ENCODE data around the gene SAMSN1. TPM values are rescaled to one million over a fixed set of nuclear protein-coding genes. Genes with fewer than 3 reads are reported as not detected.
"Not testable (repeated sequence)": the region's sequence is repeated elsewhere in the genome, so short reads cannot be mapped to it uniquely, and the experiment has no call there.

SAMSN1 gene
- total RNA-seq, 2 experiments from 2014 or later: 103 to 104 TPM

GRCh38 chr21:14526836-14527695, 19.0 kb downstream of the SAMSN1 start:
- H3K4me3 Mint-ChIP-seq: peak overlapping the region; percentile 47
- no peak for DNase-seq
- POLR2A ChIA-PET: interaction anchor here (1.8 kb wide), 1 partner anchor 18 kb away, joined by 8 read pairs; no protein-coding TSS in a partner anchor
- H3K4me1 Mint-ChIP-seq (ENCODE audit: low read depth): peaks cover 69% of the 10 kb centered on the region
- CTCF ChIA-PET: interaction anchor here (0.7 to 6.3 kb wide), 5 partner anchors 9 to 210 kb away, joined by 3 to 32 read pairs (median 4); no protein-coding TSS in a partner anchor
- H3K36me3 Mint-ChIP-seq (ENCODE audit: low read depth): peaks cover 50% of the 10 kb centered on the region
- no peaks in the 10 kb centered on the region for H3K27me3 Mint-ChIP-seq (ENCODE audit: low read depth)
- H3K9me3 Mint-ChIP-seq (ENCODE audit: insufficient read depth): no peaks in the 10 kb centered on the region
- H3K27ac Mint-ChIP-seq: peak overlapping the region; percentile 70
- peak; percentile 21 for ATAC-seq

DNA sequence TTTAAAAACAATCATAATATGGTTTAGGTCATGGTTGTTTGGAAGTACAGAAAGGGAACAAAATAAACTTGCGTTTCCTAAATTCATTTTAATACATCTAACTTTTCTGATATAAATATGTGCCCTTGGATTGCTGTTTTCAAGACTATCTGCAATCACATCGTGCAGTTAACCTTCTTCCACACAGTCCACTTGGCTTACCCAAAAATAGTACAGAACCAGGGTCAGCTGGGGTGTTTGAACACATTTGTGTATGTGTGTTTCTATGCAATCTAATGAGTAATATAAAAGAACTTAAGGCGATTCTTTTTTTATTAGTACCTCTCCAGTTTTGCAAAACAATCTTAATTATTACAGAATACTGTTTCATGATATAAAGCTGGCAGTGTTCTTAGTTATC, 19.9 kb downstream of the SAMSN1 start:
- Mint-ChIP-seq H3K36me3 (ENCODE audit: low read depth) (peaks cover 51% of the 10 kb centered on the region), H3K4me3 (peak overlapping the region; percentile 47), H3K9me3 (ENCODE audit: insufficient read depth) (no peaks in the 10 kb centered on the region), H3K4me1 (ENCODE audit: low read depth) (peaks cover 70% of the 10 kb centered on the region), H3K27ac (peak overlapping the region; percentile 22), H3K27me3 (ENCODE audit: low read depth) (no peaks in the 10 kb centered on the region)
- ChIA-PET POLR2A (interaction anchor here (1.8 kb wide), 1 partner anchor 19 kb away, joined by 8 read pairs; no protein-coding TSS in a partner anchor), CTCF (interaction anchor here (1.2 to 6.3 kb wide), 2 partner anchors 17 to 211 kb away, joined by 5 to 32 read pairs; no protein-coding TSS in a partner anchor)
- no peak for DNase-seq
- ATAC-seq: no peak

DNA sequence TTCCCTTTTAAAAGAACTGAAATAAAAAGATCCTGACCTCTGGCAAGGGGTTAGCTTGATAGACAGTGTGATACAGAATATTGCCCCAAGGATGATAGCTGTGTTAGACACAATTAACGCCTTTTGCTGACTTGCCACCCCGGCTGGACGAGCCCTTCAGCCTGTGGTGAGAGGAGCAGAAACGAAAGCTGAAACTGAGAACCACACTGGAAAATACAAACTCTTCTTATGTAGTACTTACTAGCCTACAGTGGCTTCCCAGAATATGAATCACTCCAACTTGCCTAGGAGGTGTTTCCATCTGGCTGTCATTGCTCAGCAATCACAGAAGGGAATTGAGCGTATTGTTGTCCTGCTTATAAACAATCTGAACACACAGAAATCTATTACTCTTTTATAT, 22.9 kb downstream of the SAMSN1 start:
- no peaks in the 10 kb centered on the region for H3K27me3 Mint-ChIP-seq (ENCODE audit: low read depth)
- H3K27ac Mint-ChIP-seq: peak overlapping the region; percentile 64
- peaks cover 51% of the 10 kb centered on the region for H3K36me3 Mint-ChIP-seq (ENCODE audit: low read depth)
- peaks cover 63% of the 10 kb centered on the region for H3K4me1 Mint-ChIP-seq (ENCODE audit: low read depth)
- peak overlapping the region; percentile 48 for H3K4me3 Mint-ChIP-seq
- DNase-seq (peak; percentile 54), ATAC-seq (peak; percentile 89)
- POLR2A ChIA-PET: interaction anchor here (0.6 to 1.1 kb wide), 3 partner anchors 9 to 39 kb away, joined by 3 read pairs; no protein-coding TSS in a partner anchor
- H3K9me3 Mint-ChIP-seq (ENCODE audit: insufficient read depth): no peaks in the 10 kb centered on the region
- CTCF ChIA-PET: interaction anchor here (1.2 to 6.3 kb wide), 3 partner anchors 13 to 214 kb away, joined by 5 to 32 read pairs (median 7); no protein-coding TSS in a partner anchor

- ChIA-PET CTCF (interaction anchor here (0.6 to 6.3 kb wide), 4 partner anchors 9 to 215 kb away, joined by 3 to 32 read pairs (median 6); no protein-coding TSS in a partner anchor), POLR2A (interaction anchor here (0.6 to 1.1 kb wide), 3 partner anchors 9 to 39 kb away, joined by 3 read pairs; no protein-coding TSS in a partner anchor)
- Mint-ChIP-seq H3K4me3 (no peak overlapping the region), H3K4me1 (ENCODE audit: low read depth) (peaks cover 65% of the 10 kb centered on the region), H3K27me3 (ENCODE audit: low read depth) (no peaks in the 10 kb centered on the region), H3K36me3 (ENCODE audit: low read depth) (peaks cover 53% of the 10 kb centered on the region), H3K9me3 (ENCODE audit: insufficient read depth) (no peaks in the 10 kb centered on the region), H3K27ac (peak overlapping the region; percentile 27)
- DNase-seq (no peak), ATAC-seq (no peak)
These were observed 23.4 kb downstream of the SAMSN1 start for GRCh38 chr21:14522736-14523135.

- peaks cover 64% of the 10 kb centered on the region for H3K36me3 Mint-ChIP-seq (ENCODE audit: low read depth)
- peaks cover 63% of the 10 kb centered on the region for H3K4me1 Mint-ChIP-seq (ENCODE audit: low read depth)
- peak overlapping the region; percentile 77 for H3K27ac Mint-ChIP-seq
- POLR2A ChIA-PET: no interaction called here
- CTCF ChIA-PET: interaction anchor here (1.2 kb wide), 1 partner anchor 217 kb away, joined by 4 read pairs; no protein-coding TSS in a partner anchor
- ATAC-seq (no peak), DNase-seq (no peak)
- no peaks in the 10 kb centered on the region for H3K27me3 Mint-ChIP-seq (ENCODE audit: low read depth)
- H3K9me3 Mint-ChIP-seq (ENCODE audit: insufficient read depth): peaks cover 5% of the 10 kb centered on the region
- H3K4me3 Mint-ChIP-seq: no peak overlapping the region
These were observed 25.6 kb downstream of the SAMSN1 start for GRCh38 chr21:14520535-14520934.

- ChIA-PET POLR2A (no interaction called here), CTCF (interaction anchor here (0.8 kb wide), 1 partner anchor 219 kb away, joined by 3 read pairs; no protein-coding TSS in a partner anchor)
- Mint-ChIP-seq H3K36me3 (ENCODE audit: low read depth) (peaks cover 70% of the 10 kb centered on the region), H3K9me3 (ENCODE audit: insufficient read depth) (peaks cover 5% of the 10 kb centered on the region), H3K4me1 (ENCODE audit: low read depth) (peaks cover 60% of the 10 kb centered on the region), H3K27ac (no peak overlapping the region), H3K27me3 (ENCODE audit: low read depth) (no peaks in the 10 kb centered on the region), H3K4me3 (no peak overlapping the region)
- DNase-seq (no peak), ATAC-seq (no peak)
These were observed 27.1 kb downstream of the SAMSN1 start for GRCh38 chr21:14519000-14519399.

DNA sequence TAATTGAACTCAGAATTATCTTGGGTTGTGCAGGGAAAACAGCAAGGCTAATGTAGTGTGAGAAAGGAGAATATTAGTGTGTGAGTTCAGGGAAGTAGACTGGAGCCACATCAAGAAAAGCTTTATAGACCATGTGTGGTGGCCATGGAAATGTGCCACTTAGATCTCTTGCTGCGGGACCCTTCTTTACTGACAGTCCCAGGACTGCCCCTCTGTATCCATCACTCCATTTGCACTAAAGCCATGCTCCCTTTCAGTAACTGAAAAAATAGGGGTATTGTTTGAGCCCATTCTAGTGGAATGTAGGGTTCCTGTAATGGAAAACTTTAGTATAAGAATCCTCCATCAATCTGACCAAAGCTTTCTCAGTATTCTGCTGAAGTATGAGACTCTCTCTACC, 32.3 kb downstream of the SAMSN1 start:
- Mint-ChIP-seq H3K9me3 (ENCODE audit: insufficient read depth) (peaks cover 5% of the 10 kb centered on the region), H3K27me3 (ENCODE audit: low read depth) (no peaks in the 10 kb centered on the region), H3K4me1 (ENCODE audit: low read depth) (peaks cover 39% of the 10 kb centered on the region), H3K4me3 (no peak overlapping the region), H3K36me3 (ENCODE audit: low read depth) (peaks cover 91% of the 10 kb centered on the region), H3K27ac (no peak overlapping the region)
- CTCF ChIA-PET: no interaction called here
- no peak for DNase-seq
- ATAC-seq: no peak
- POLR2A ChIA-PET: interaction anchor here (0.9 kb wide), 1 partner anchor 9 kb away, joined by 3 read pairs; no protein-coding TSS in a partner anchor

GRCh38 chr21:14506859-14507457, 39.2 kb downstream of the SAMSN1 start:
- Mint-ChIP-seq H3K9me3 (ENCODE audit: insufficient read depth) (peaks cover 18% of the 10 kb centered on the region), H3K36me3 (ENCODE audit: low read depth) (peaks cover 96% of the 10 kb centered on the region), H3K4me1 (ENCODE audit: low read depth) (peaks cover 53% of the 10 kb centered on the region)
- H3K4me3 Mint-ChIP-seq; H3K27me3 Mint-ChIP-seq (ENCODE audit: low read depth); H3K27ac Mint-ChIP-seq; DNase-seq; ATAC-seq; POLR2A ChIA-PET: not testable (repeated sequence)
- CTCF ChIA-PET: interaction anchor here (0.9 to 1.3 kb wide), 3 partner anchors 18 to 108 kb away, joined by 3 read pairs; no protein-coding TSS in a partner anchor

DNA sequence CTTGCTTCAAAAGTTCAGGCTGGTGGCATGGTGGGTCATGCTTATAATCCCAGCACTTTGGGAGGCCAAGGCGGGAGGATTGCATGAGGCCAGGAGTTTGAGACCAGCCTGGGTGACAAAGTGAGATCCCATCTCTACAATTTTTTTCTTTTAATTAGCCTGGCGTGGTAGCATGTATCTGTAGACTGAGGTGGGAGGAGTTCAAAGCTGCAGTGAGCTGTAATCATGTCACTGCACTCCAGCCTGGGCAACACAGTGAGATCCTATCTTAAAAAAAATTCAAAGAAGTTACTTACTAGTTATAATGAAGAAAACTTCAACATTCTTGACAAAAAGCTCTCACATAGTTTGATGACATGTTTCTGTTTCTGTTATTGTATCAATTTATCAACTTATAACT, 45.2 kb downstream of the SAMSN1 start:
- Mint-ChIP-seq H3K9me3 (ENCODE audit: insufficient read depth) (peaks cover under 1% of the 10 kb centered on the region), H3K36me3 (ENCODE audit: low read depth) (peaks cover 87% of the 10 kb centered on the region), H3K4me3 (no peak overlapping the region), H3K27ac (no peak overlapping the region), H3K27me3 (ENCODE audit: low read depth) (no peaks in the 10 kb centered on the region), H3K4me1 (ENCODE audit: low read depth) (peaks cover 47% of the 10 kb centered on the region)
- ATAC-seq (no peak), DNase-seq (no peak)
- POLR2A ChIA-PET: no interaction called here
- CTCF ChIA-PET: interaction anchor here (0.8 kb wide), 1 partner anchor 237 kb away, joined by 3 read pairs; no protein-coding TSS in a partner anchor

GRCh38 chr21:14499316-14499715, 46.8 kb downstream of the SAMSN1 start:
- Mint-ChIP-seq H3K4me1 (ENCODE audit: low read depth) (peaks cover 33% of the 10 kb centered on the region), H3K27ac (no peak overlapping the region), H3K27me3 (ENCODE audit: low read depth) (no peaks in the 10 kb centered on the region), H3K9me3 (ENCODE audit: insufficient read depth) (peaks cover 5% of the 10 kb centered on the region), H3K4me3 (no peak overlapping the region), H3K36me3 (ENCODE audit: low read depth) (peaks cover 86% of the 10 kb centered on the region)
- POLR2A ChIA-PET: no interaction called here
- no peak for DNase-seq
- no peak for ATAC-seq
- CTCF ChIA-PET: no interaction called here

- no peak for DNase-seq
- POLR2A ChIA-PET: no interaction called here
- no peaks in the 10 kb centered on the region for H3K27me3 Mint-ChIP-seq (ENCODE audit: low read depth)
- H3K9me3 Mint-ChIP-seq (ENCODE audit: insufficient read depth): peaks cover 9% of the 10 kb centered on the region
- peaks cover 35% of the 10 kb centered on the region for H3K4me1 Mint-ChIP-seq (ENCODE audit: low read depth)
- no peak for ATAC-seq
- peaks cover 85% of the 10 kb centered on the region for H3K36me3 Mint-ChIP-seq (ENCODE audit: low read depth)
- CTCF ChIA-PET: interaction anchor here (1.1 kb wide), 2 partner anchors 17 to 239 kb away, joined by 3 to 4 read pairs; no protein-coding TSS in a partner anchor
- H3K27ac Mint-ChIP-seq: no peak overlapping the region
- no peak overlapping the region for H3K4me3 Mint-ChIP-seq
These were observed 48.3 kb downstream of the SAMSN1 start for GRCh38 chr21:14497825-14498224.

Measured in activated CD8-positive, alpha-beta T cell treated with anti-CD3 and anti-CD28 coated beads, Interleukin-2, amount 10 ng/mL, durations not matched to agents 7 days and 5 days (primary cell).